ENCODE measurements around the gene PLCD4. TPM values are rescaled to one million over a fixed set of nuclear protein-coding genes. Genes with fewer than 3 reads are reported as not detected.
A peak's percentile ranks its signal among the peaks of the same experiment; 100 is the strongest.

Gene PLCD4
- total and polyA plus RNA-seq, 10 of the 15 experiments (the other 5 are each of a cell fraction or from before 2014, with no cell fraction given): under 0.01 to 1.5 (median 0.23) TPM; not detected in 2

DNA sequence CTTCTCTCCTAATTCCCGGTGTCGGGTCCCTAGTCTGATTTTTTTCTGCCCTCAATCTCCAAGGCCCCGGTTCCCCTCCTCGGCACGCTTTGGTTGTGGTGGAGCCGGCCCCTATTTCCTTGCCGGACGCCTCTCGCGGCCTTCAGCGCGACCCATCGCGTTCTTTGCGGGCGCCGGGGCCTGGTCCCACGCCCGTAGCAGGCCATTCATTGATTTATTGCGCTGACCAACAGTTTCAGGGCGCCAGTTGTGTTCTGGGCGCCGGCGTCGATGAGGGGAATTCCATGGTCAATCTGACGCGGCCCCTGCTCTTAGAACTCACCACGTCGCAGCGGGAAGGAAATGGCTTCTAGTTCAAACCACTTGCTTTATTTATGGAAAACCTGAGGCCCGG, 38.7 kb upstream of the PLCD4 start (continued):
- TF ChIP-seq, protein P1, sequence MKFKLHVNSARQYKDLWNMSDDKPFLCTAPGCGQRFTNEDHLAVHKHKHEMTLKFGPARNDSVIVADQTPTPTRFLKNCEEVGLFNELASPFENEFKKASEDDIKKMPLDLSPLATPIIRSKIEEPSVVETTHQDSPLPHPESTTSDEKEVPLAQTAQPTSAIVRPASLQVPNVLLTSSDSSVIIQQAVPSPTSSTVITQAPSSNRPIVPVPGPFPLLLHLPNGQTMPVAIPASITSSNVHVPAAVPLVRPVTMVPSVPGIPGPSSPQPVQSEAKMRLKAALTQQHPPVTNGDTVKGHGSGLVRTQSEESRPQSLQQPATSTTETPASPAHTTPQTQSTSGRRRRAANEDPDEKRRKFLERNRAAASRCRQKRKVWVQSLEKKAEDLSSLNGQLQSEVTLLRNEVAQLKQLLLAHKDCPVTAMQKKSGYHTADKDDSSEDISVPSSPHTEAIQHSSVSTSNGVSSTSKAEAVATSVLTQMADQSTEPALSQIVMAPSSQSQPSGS (IDR thresholded peaks at IDR 0.05; ENCODE audit: low read length): no peak
- no peak for TF ChIP-seq PML (IDR thresholded peaks at IDR 0.05; ENCODE audit: low read length)
- TF ChIP-seq, protein P2, sequence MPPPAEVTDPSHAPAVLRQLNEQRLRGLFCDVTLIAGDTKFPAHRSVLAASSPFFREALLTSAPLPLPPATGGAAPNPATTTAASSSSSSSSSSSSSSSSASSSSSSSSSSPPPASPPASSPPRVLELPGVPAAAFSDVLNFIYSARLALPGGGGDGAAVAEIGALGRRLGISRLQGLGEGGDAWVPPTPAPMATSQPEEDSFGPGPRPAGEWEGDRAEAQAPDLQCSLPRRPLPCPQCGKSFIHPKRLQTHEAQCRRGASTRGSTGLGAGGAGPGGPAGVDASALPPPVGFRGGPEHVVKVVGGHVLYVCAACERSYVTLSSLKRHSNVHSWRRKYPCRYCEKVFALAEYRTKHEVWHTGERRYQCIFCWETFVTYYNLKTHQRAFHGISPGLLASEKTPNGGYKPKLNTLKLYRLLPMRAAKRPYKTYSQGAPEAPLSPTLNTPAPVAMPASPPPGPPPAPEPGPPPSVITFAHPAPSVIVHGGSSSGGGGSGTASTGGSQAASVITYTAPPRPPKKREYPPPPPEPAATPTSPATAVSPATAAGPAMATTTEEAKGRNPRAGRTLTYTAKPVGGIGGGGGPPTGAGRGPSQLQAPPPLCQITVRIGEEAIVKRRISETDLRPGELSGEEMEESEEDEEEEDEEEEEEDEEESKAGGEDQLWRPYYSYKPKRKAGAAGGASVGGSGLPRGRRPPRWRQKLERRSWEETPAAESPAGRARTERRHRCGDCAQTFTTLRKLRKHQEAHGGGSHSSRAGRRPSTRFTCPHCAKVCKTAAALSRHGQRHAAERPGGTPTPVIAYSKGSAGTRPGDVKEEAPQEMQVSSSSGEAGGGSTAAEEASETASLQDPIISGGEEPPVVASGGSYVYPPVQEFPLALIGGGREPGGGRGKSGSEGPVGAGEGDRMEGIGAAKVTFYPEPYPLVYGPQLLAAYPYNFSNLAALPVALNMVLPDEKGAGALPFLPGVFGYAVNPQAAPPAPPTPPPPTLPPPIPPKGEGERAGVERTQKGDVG (CRISPR knock-in tag; IDR thresholded peaks at IDR 0.05): no peak
- no peak for TF ChIP-seq RAD51 (IDR thresholded peaks at IDR 0.05)
- TF ChIP-seq CHD2 (IDR thresholded peaks at IDR 0.05; ENCODE audit: borderline replicate concordance, low read depth, low read length): peak; percentile 13; the same call in 1 of the 2 replicates
- TF ChIP-seq RAD21 (IDR thresholded peaks at IDR 0.05; ENCODE audit: insufficient read depth, low read depth, low read length): no peak
- TF ChIP-seq, protein P3, sequence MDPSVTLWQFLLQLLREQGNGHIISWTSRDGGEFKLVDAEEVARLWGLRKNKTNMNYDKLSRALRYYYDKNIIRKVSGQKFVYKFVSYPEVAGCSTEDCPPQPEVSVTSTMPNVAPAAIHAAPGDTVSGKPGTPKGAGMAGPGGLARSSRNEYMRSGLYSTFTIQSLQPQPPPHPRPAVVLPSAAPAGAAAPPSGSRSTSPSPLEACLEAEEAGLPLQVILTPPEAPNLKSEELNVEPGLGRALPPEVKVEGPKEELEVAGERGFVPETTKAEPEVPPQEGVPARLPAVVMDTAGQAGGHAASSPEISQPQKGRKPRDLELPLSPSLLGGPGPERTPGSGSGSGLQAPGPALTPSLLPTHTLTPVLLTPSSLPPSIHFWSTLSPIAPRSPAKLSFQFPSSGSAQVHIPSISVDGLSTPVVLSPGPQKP (IDR thresholded peaks at IDR 0.05; ENCODE audit: low read depth, low read length): no peak
- TF ChIP-seq CTCF (IDR thresholded peaks at IDR 0.05 in 2 of 3, conservative IDR thresholded peaks at IDR 0.05 in 1 of 3; ENCODE audit: control insufficient read depth in 2 of 3, extremely low read depth in 1 of 3, insufficient read depth in 1 of 3, low read depth in 3 of 3, low read length in 3 of 3): no peak
- no peak for TF ChIP-seq TCF3 (IDR thresholded peaks at IDR 0.05; ENCODE audit: borderline replicate concordance, insufficient read depth, low read depth, low read length)
- TF ChIP-seq SMARCA5 (IDR thresholded peaks at IDR 0.05): peak; percentile 91
- no peak for TF ChIP-seq STAT3 (IDR thresholded peaks at IDR 0.05; ENCODE audit: low read depth, low read length)
- TF ChIP-seq EP300 (IDR thresholded peaks at IDR 0.05; ENCODE audit: borderline replicate concordance in 1 of 2, control insufficient read depth in 1 of 2, low read depth in 2 of 2, low read length in 2 of 2): no peak
- TF ChIP-seq RBBP5 (conservative IDR thresholded peaks at IDR 0.05): no peak
- TF ChIP-seq NFXL1 (IDR thresholded peaks at IDR 0.05; ENCODE audit: borderline replicate concordance): no peak
- TF ChIP-seq NBN (IDR thresholded peaks at IDR 0.05): no peak
- TF ChIP-seq SRF (IDR thresholded peaks at IDR 0.05; ENCODE audit: low read depth in 2 of 2, low read length in 2 of 2): no peak
- TF ChIP-seq SP1 (IDR thresholded peaks at IDR 0.05; ENCODE audit: low read depth, low read length): no peak
- TF ChIP-seq CREM (IDR thresholded peaks at IDR 0.05; ENCODE audit: low read depth): peak; percentile 8; the same call in 1 of the 2 replicates
- no peak for TF ChIP-seq ESRRA (IDR thresholded peaks at IDR 0.05; ENCODE audit: low read length)
- TF ChIP-seq RELB (IDR thresholded peaks at IDR 0.05; ENCODE audit: low read depth): peak; percentile 62; the same call in 1 of the 2 replicates
- TF ChIP-seq YY1 (IDR thresholded peaks at IDR 0.05; ENCODE audit: low read depth, low read length): peak; percentile 64; the same call in 1 of the 2 replicates

All from GM12878 (cell line).